ENCODE results near the gene MPRIP.

- TF ChIP-seq CTCF (conservative IDR thresholded peaks at IDR 0.05) (no peak), EZH2 (IDR thresholded peaks at IDR 0.05; ENCODE audit: low read depth) (no peak)
Observed at GRCh38 chr17:17213775-17214174, 171.5 kb downstream of the MPRIP start.

Data from PC-9 (cell line).